NCI-H748 (cell line): Measurements from ENCODE around the gene SLC6A7.

Experiments used
- DNase-seq: peaks from one replicate; lab custom pipeline; 2025; ENCODE audit not compliant: unreplicated experiment; lab: John Stamatoyannopoulos, UW

SLC6A7 gene

DNA sequence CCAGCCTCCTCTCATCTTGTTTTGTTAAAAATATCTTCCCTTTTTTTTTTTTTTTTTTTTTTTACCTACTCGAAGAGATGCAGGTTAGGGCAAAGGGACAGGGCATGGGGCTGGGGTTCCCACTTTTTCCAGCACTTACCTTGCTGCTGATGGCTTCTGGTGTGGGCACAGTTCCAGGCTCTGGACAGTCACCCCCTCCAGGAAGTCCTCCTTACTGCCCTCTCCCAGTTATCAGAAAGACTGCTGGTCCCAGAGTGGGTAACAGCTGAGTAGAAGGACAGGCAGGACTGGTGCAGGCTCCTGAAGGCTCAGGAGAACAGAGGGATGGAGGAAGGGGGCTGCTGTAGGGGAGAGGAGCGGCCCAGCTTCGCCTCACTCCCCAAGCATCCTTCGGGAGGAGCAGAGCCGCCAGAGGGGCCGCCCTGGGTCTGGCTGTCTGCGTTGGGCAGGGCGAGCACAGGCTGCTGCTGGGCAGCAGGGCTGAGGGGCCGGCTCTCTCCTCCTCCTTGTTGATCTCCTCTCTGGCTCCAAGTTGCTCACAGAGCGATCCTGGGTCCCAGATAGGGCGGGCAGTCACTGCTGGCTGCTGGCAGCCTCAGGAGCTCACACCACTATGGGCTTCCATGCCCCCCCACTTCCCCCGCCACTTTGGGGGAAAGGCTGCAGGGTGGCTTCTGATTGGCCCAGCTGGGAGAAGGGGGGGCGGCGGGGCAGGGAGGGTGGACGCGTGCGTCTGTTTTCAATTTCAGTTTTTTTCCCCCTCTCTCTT is 34.4 kb upstream of the SLC6A7 start, which contains the start of gene PDGFRB:
TSS of gene PDGFRB (minus strand) at position 588 of the 769 bp plus-strand sequence. CDS start 18,798 bp downstream, outside the sequence.
- DNase-seq, result peak; percentile 63

DNA sequence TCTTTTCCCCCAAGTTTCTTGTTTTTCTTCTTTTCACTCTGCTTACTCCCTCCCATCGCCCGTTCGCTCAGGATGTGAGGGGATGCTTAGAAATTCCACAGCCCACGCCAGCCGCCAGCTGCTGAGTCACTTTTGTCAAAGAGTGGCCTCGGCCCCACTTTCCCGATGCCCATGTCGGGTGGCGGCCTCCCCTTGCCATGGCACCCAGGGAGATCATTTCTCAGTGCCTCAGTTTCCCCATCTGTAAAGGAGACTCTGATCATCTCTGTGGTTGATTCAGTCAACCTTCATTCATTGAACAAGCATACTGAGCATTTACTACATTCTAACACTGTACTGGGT is 33.9 kb upstream of the SLC6A7 start:
- no peak for DNase-seq

DNA sequence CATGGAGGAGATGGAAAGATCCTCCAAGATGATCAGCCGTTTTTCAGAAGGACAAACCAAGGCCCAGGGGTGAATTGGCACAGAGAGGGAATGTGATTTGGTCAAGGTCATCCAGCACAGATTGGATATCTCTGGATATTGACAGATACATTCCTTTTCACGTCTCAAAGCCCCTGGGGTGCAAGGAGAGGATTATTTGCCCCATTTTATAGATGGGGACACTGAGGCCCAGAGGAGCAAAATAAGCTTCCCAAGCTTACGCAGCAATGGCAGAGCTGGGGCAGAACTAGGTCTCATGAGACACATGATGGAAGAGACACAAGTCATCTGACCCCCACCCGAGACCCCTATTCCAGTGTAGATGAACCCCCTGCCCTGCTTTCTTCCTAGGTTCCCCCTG is 33.3 kb upstream of the SLC6A7 start:
- no peak for DNase-seq

DNA sequence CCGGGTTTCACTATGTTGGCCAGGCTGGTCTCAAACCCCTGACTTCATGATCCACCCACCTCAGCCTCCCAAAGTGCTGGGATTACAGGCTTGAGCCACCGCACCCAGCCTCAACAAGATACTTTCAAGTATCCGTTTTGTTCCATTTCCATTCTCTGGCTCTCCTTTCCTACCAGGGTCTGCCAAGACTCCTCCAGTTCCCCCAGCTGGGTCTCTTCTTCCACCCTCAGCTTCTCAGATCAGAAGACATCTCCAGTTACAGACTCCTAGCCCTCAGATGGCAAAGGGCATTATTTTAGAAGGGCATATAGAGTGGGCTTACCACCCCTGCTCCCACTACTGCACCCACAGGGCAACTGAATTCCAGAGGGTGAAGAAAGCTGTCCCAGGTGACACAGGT is 32.7 kb upstream of the SLC6A7 start:
- no peak for DNase-seq

DNA sequence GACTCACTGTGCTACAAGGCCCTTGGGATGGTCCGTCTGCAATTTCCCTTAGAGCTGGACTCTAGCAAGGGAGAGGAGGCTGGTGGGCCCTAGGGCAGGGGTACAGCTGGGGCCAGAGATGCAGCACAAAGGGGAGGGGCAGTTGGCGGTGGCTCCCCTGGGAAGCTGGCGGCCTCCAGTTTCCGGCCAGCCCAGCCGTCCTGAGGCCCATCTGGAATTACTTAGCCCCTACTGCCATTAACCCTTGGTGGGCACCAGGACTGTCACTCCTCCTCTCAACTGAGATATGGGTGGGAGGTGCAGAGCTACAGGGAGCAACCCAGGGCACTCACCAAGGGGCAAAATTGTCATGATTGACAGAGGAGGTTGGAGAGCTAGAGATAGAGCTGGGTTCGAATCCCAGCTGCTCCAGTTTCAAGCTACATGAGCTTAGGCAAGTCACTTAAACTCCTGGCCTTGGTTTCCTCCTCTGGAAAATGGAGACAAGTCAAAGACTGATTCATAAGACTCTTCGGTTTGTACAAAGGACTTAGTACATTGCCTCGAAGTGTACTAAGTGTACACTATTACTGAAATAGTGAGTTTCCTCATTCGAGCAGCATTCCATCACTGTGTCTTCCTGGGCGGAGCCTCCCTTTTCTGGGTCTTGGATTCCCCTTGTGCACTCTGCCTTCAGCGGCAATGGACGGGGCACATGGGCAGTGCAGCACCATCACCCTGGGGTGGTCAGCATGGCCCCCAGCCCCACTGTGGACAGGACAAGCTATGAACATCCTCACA is 31.5 kb upstream of the SLC6A7 start:
- DNase-seq, result no peak

DNA sequence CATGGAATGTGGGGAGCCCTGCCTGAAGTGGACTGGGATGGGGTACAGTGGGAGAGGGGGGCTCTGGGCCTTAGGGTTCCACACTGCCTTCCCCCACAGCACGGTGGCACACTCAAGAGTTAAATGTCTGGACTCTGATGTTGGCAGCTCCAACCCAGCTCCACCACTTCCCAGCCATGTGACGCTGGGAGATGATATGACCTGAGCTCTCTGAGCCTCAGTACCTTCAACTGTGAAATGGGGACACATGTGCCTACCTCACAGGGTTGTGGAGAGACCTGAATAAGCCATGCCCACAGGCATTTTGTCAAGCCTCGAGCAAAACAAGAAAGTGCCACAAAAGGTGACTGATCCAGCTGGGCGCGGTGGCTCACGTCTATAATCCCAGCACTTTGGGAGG is 30.8 kb upstream of the SLC6A7 start:
- DNase-seq, result no peak

DNA sequence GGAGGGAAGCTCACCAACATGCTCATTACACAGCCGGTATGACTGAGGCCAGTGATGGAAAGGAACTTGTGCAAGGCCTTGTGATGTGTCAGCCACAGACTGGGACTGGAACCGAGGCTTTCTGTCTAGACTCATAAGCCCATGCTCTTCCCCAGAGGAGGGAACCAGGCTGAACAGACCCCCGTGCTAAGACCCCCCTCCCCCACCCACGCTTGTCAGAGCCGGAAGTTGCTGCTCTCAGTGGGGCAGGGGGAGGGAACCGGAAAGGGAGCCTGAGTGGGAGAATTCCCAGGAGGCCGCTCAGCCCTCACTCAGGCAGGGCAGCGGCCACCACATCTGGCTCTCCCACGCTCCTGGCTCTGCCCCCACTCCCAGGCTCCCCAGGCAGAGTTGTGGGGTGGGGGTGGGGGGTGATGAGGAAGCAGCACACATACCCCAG is 30.1 kb upstream of the SLC6A7 start:
- no peak for DNase-seq

DNA sequence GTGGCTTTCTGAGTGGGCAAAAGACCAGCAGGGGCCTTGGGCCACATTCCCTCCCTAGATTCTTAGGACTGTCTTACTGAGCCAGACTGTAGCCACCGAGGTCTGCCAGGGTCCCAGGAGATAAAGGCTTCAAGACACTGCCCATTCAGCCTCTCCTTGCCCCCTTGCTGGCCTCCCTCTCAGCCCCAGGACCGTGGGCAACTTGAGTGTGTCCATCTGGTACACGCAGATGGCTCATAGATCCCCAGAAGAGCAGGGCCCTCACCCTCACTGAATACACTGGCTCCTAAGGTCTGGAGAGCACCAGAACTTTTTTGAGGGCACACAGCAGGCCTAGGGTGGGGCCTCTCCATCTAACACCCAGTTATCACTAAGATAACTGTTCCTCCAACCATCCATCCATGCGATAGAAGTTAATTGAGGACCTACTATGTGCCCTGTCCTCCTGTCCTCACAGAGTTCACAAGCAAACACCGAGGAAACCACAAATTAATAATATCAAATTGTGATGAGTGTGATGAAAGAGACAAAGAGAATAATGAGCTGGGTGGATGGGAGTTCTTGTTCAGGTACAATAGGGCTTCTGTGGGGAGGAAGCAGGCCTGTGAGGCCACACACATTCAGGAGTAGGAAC is 29.3 kb upstream of the SLC6A7 start:
- DNase-seq, result no peak

DNA sequence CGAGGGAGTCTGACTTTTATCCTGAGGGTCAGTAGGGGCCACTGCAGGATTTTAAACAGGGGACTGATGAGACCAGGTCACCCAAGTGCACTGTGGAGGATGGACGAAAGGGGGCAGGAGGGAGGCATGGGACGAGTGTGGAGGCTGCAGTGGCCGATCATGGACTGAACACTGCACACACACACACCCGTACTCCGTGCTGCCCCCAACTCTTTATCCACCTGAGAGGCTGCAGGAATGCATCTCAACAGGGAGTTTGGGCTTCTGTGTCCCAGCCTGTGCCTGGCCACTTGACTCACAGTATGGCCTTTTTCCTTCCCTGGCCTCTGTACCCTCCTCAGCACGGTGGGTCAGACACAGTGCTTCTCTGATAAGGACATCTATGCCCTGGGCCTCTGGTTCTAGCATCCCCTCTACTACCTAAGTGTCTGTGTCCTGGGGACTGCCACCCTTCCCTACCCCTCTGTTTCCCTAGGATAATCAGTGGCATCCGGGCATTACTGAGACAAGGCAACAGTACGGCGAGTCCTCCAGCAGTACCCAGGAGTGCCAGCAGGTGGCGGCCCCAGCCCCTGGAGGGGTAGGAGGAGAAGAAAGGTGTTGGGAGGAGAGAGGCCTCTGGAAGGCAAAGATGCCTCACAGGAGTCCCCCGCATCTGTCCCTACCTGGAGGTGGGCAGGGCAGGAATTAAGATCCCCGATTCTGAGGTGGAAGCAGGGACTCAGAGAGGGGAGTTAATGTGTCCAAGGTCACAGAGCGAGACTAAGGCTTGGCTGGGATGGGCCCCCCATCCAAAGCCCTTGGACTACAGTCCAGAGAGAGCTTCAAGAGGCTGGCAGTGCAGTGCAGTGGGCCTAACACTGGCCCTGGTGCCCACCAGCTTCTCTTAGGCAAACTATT is 28.4 kb upstream of the SLC6A7 start:
- peak; percentile 66 for DNase-seq

DNA sequence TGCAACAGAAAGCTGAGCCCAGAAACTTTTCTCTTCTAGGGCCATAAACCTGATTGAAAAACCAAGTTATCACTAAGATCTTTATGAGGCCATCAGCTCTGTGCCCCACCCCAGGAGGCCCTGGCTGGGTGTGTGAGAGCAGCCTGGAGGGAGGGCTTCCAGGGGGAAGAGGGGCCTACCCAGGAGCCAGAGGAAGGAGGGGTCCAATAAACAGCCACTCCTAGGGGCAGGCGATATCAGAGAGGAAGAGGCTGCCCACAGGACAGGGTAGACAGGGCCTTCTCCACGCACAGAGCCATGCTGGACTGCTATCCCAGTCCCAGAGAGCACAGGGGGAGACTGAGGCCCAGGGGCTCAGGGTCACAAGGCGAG is 27.7 kb upstream of the SLC6A7 start:
- DNase-seq, result no peak

DNA sequence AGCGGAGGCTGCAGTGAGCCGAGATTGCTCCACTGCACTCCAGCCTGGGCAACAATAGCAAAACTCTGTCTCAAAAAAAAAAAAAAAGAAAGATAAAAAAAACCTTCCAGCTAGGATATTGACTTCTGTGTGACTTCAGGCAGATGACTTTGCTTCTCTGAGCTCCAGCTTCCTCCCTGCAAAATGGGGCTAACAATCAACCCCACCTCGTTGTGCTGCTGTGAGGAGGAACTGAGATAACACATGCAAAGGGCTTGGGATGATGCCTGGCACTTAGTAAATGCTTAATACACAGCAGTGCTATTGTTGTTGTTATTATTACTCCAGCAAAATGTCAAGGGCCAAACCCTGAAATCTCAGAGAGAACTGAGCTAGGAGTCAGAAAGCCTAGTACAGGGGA is 26.8 kb upstream of the SLC6A7 start:
- no peak for DNase-seq

DNA sequence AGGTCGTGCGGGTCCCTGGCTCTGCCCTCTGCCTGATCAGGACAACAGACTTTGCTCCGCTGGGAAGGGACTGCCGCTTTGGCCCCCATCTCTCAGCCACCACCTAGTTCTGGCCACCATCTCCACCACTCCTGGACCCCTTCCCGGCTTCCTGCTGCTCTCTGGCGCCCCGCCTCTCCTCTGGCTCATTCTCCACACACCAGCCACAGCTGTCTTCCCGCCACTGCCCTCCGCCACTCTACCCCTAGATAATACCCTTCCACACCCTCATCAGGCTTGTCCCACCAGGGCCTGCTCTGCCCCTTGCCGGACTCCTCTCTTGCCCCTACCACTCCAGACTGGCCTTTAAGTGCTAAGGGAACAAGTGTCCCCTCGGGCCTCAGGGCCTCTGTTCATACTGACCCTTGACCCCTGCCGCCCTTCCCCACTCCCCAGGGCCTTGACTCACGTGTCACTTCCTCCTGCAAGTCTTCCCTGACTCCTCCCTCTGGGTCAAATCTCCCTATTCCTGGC is 26.3 kb upstream of the SLC6A7 start:
- DNase-seq, result no peak

DNA sequence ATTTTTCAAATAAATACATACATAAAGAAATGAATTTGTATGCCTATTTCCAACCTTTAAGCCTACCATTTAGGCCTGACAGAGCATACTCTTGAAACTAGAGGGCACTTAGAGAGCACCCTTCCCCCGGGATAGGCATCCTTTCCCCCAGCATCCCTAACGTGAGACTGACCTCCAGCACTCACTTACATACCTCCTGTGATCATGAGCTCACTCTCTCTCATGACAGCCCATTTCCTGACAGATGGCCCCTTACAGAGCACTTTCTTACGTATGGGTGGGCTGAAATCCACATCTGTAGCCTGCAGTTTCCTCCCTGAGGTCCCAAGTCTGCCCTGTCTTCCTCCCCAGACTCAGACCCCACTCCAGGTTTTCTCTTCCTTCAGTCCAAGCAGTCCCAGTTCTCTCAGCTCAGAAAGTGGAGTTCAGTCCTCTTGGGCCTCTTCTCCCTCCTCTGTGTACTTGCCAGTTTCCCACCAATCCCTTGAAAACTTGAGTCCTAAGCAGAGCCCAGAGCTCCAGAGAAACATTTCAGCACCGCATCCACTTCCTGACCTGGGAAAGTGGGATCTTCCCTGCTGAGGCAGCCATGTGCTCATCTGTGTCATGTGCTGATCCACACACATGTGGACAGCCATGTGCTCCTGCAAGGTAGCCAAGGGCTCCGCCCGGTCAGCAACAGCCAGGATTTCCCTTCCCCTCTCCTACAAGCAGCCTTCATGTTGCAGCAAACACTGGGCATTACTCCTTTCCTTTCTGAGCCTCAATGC is 25.5 kb upstream of the SLC6A7 start:
- no peak for DNase-seq

DNA sequence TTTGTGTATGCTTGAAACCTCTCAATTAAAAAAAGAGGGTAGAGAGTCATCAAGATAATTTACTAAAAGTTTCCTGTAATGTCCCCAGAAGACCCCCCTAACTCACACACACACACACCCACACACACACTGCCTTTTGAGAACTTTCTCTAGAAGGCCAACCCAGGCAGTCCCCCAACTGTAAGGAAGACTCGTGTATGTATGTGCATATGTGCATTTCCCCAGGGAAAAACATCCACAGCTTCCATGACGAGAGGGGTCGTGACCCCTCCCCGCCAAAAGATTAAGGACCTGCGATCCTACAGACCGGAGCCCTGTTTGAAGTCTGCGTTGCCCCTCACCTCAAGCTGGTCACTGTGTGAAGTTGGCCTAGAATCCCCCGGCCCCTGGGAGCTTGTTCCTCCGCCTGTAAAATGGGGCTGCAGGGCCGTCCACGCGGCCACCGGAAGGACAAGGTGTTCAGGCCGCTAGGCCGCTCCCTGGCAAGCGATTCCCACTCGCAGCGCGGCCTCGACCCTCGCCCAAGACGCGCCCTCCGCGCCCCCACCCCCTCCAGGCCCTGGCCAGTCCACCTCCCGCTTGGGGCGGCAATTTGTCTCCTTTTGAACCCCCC is 23.7 kb upstream of the SLC6A7 start:
- no peak for DNase-seq

DNA sequence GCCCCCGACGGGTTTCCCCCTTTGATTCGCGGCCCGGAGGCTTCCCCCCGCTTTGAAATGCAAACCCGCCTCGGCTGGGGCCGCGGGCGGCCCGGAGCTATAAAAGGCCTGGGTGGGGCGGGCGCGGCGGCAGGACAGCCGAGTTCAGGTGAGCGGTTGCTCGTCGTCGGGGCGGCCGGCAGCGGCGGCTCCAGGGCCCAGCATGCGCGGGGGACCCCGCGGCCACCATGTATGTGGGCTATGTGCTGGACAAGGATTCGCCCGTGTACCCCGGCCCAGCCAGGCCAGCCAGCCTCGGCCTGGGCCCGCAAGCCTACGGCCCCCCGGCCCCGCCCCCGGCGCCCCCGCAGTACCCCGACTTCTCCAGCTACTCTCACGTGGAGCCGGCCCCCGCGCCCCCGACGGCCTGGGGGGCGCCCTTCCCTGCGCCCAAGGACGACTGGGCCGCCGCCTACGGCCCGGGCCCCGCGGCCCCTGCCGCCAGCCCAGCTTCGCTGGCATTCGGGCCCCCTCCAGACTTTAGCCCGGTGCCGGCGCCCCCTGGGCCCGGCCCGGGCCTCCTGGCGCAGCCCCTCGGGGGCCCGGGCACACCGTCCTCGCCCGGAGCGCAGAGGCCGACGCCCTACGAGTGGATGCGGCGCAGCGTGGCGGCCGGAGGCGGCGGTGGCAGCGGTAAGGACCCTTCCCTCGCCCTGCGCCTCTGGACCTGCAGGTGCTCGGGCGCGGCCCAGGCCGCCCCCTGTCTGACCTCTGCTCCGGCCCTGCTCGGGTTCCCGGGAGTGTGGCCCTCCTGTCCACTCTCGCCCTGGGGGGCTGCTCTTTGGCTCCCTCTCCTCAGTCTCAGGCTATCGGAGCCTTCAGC is 23.0 kb upstream of the SLC6A7 start, which contains the start of gene CDX1:
TSS of gene CDX1 (plus strand) at position 129 of the 862 bp plus-strand sequence. CDS start at position 228, 99 bp downstream.
- DNase-seq, result no peak

DNA sequence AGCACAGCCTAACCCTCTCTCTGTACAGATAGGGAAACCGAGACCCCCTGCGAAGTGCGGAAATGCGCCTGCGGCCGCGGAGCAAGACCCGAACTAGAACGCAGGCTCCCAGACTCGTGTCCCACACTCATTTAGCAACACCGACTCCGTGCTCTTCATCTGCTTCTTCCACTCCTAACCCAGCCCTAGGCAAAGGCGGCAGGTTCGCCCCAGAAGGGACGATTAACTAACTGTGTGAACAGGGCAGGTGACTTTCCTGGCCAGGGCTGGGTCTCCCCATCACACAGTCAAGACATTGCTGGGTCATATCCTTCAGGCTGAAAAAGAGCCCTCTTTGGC is 22.4 kb upstream of the SLC6A7 start:
- no peak for DNase-seq

DNA sequence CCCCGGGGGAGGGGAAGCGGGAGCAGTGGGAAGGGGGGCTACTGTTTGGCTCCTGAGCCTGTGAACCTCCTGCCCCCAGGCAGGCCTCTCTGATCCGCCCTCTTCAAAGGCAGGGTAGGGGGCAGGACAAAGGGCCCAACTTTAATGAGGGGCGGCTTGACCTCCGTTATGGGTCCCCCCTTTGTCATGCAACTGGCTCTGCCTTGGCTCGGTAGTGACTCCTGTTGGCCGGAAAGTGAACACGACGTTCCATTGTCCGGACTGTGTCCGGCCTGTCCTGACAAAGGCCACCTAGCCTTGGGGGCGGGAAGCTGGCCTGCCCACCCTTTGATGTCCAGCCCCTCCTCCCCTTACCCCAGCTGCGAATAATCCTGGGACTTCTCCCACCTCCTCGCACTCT is 22.0 kb upstream of the SLC6A7 start:
- DNase-seq, result no peak

DNA sequence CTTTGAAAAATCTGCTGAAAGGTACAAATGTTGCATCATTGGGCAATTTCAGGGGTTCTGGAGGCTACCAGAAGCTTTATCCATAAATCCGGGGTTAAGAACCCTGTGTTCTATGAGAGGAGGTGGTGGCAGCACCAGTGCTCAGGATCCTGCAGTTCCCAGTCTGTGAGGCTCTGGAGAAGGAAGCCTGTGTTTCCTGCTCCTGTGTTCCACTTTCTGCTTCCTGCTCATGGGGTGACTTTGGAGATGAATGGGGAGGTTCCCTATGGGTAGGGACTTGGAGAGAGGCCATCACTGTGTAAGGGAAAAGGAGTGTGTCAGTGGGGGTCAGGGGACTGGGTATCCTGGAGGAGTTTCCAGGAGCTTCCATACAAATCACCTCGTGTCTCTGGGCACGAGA is 21.0 kb upstream of the SLC6A7 start:
- no peak for DNase-seq

DNA sequence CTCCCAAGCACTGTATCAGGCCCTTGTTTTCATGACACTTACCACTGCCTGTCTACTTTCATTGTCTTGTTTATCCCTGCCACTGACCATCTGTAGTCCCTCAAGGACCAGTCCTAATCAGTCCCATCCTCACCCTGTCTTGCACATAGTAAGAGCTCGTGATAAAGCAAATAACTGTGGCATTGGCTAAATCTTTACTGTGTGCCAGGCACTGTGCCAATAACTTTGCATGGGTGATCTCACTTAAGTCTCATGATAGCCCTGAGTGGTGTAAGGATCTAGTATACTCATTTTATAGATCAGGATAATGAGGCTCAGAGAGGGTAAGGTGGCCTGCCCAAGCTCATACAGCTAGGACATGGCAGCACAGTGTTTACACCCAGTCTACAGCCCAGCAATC is 17.7 kb upstream of the SLC6A7 start:
- no peak for DNase-seq
